Stromal cell of bone marrow (primary cell): Measurements from ENCODE around the gene CFAP90.

Experiments used
- DNase-seq: peaks from one replicate; pipeline ENCODE4 v3.0.0-alpha.2; 2012; ENCODE audit warnings: low read depth

CFAP90 gene

GRCh38 chr5:7823594-7823993, 27.3 kb downstream of the CFAP90 start:
- no peak for DNase-seq

GRCh38 chr5:7822449-7822848, 28.5 kb downstream of the CFAP90 start:
- no peak for DNase-seq

GRCh38 chr5:7816535-7816901, 34.4 kb downstream of the CFAP90 start:
- DNase-seq, result no peak

GRCh38 chr5:7815892-7816534, 34.9 kb downstream of the CFAP90 start:
- peak; percentile 51 for DNase-seq

- no peak for DNase-seq
Observed at GRCh38 chr5:7814816-7815215, 36.1 kb downstream of the CFAP90 start.

- DNase-seq, result no peak
Observed at GRCh38 chr5:7813576-7813975, 37.4 kb downstream of the CFAP90 start.

- DNase-seq, result no peak
Observed at GRCh38 chr5:7813007-7813406, 37.9 kb downstream of the CFAP90 start.

- no peak for DNase-seq
Observed at GRCh38 chr5:7811715-7812114, 39.2 kb downstream of the CFAP90 start.

- no peak for DNase-seq
Observed at GRCh38 chr5:7808998-7809397, 41.9 kb downstream of the CFAP90 start.

- DNase-seq, result no peak
Observed at GRCh38 chr5:7805379-7805778, 45.6 kb downstream of the CFAP90 start.

- no peak for DNase-seq
Observed at GRCh38 chr5:7803937-7804336, 47.0 kb downstream of the CFAP90 start.

GRCh38 chr5:7802855-7803254, 48.1 kb downstream of the CFAP90 start:
- DNase-seq, result peak; percentile 10

- no peak for DNase-seq
Observed at GRCh38 chr5:7801891-7802614, 48.9 kb downstream of the CFAP90 start.

- no peak for DNase-seq
Observed at GRCh38 chr5:7795306-7795705, 55.6 kb downstream of the CFAP90 start.

GRCh38 chr5:7794823-7795222, 56.1 kb downstream of the CFAP90 start:
- no peak for DNase-seq

GRCh38 chr5:7794311-7794710, 56.6 kb downstream of the CFAP90 start:
- DNase-seq, result no peak

- no peak for DNase-seq
Observed at GRCh38 chr5:7793895-7794294, 57.0 kb downstream of the CFAP90 start.

- DNase-seq, result no peak
Observed at GRCh38 chr5:7789567-7789966, 61.4 kb downstream of the CFAP90 start.

- DNase-seq, result no peak
Observed at GRCh38 chr5:7787770-7788169, 63.2 kb downstream of the CFAP90 start.

- DNase-seq, result no peak
Observed at GRCh38 chr5:7784683-7785380, 66.1 kb downstream of the CFAP90 start.

GRCh38 chr5:7781899-7782298, 69.0 kb downstream of the CFAP90 start:
- no peak for DNase-seq
